ENCODE results near the gene GAL3ST2. TPM values are rescaled to one million over a fixed set of nuclear protein-coding genes. Genes with fewer than 3 reads are reported as not detected.
"Not testable (repeated sequence)": the region's sequence is repeated elsewhere in the genome, so short reads cannot be mapped to it uniquely, and the experiment has no call there.

GAL3ST2 gene
- polyA plus RNA-seq, 1 donor from 2014 or later = not detected

GRCh38 chr2:241759067-241759807 is 17.4 kb upstream of the GAL3ST2 start:
- TF ChIP-seq POLR2AphosphoS5 (IDR thresholded peaks at IDR 0.05) (no peak), SMC3 (conservative IDR thresholded peaks at IDR 0.05; ENCODE audit: poor library complexity) (no peak), RAD21 (conservative IDR thresholded peaks at IDR 0.05) (no peak), TAF1 (IDR thresholded peaks at IDR 0.05; ENCODE audit: low read depth) (no peak), EZH2 (IDR thresholded peaks at IDR 0.05; ENCODE audit: borderline replicate concordance, insufficient read depth, low read length, poor library complexity, severe bottlenecking) (no peak), EP300 (conservative IDR thresholded peaks at IDR 0.05; ENCODE audit: poor library complexity, severe bottlenecking) (no peak), MXI1 (conservative IDR thresholded peaks at IDR 0.05; ENCODE audit: poor library complexity, severe bottlenecking) (no peak)
- TF ChIP-seq, protein P1, sequence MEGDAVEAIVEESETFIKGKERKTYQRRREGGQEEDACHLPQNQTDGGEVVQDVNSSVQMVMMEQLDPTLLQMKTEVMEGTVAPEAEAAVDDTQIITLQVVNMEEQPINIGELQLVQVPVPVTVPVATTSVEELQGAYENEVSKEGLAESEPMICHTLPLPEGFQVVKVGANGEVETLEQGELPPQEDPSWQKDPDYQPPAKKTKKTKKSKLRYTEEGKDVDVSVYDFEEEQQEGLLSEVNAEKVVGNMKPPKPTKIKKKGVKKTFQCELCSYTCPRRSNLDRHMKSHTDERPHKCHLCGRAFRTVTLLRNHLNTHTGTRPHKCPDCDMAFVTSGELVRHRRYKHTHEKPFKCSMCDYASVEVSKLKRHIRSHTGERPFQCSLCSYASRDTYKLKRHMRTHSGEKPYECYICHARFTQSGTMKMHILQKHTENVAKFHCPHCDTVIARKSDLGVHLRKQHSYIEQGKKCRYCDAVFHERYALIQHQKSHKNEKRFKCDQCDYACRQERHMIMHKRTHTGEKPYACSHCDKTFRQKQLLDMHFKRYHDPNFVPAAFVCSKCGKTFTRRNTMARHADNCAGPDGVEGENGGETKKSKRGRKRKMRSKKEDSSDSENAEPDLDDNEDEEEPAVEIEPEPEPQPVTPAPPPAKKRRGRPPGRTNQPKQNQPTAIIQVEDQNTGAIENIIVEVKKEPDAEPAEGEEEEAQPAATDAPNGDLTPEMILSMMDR (IDR thresholded peaks at IDR 0.05; ENCODE audit: poor library complexity, severe bottlenecking) = no peak
- TF ChIP-seq, protein P2, sequence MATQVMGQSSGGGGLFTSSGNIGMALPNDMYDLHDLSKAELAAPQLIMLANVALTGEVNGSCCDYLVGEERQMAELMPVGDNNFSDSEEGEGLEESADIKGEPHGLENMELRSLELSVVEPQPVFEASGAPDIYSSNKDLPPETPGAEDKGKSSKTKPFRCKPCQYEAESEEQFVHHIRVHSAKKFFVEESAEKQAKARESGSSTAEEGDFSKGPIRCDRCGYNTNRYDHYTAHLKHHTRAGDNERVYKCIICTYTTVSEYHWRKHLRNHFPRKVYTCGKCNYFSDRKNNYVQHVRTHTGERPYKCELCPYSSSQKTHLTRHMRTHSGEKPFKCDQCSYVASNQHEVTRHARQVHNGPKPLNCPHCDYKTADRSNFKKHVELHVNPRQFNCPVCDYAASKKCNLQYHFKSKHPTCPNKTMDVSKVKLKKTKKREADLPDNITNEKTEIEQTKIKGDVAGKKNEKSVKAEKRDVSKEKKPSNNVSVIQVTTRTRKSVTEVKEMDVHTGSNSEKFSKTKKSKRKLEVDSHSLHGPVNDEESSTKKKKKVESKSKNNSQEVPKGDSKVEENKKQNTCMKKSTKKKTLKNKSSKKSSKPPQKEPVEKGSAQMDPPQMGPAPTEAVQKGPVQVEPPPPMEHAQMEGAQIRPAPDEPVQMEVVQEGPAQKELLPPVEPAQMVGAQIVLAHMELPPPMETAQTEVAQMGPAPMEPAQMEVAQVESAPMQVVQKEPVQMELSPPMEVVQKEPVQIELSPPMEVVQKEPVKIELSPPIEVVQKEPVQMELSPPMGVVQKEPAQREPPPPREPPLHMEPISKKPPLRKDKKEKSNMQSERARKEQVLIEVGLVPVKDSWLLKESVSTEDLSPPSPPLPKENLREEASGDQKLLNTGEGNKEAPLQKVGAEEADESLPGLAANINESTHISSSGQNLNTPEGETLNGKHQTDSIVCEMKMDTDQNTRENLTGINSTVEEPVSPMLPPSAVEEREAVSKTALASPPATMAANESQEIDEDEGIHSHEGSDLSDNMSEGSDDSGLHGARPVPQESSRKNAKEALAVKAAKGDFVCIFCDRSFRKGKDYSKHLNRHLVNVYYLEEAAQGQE (IDR thresholded peaks at IDR 0.05; ENCODE audit: borderline replicate concordance) = no peak
- no peaks in the 10 kb centered on the region for H3K9me2 ChIP-seq (ENCODE audit: insufficient read depth, low read length)
- no peak overlapping the region for H3K27ac ChIP-seq (ENCODE audit: low read length)
- no peaks in the 10 kb centered on the region for H4K20me1 ChIP-seq (ENCODE audit: insufficient read depth)
- H3K9me3 ChIP-seq (ENCODE audit: low read length) = peaks cover 5% of the 10 kb centered on the region
- H3K79me2 ChIP-seq (replicated peaks; ENCODE audit: insufficient read depth, low read length) = no peaks in the 10 kb centered on the region
- no peaks in the 10 kb centered on the region for H3F3A ChIP-seq (ENCODE audit: insufficient read depth, low read length, poor library complexity, severe bottlenecking)
- no peak overlapping the region for H3K4me3 ChIP-seq (ENCODE audit: low read length)
- no peak overlapping the region for H2AFZ ChIP-seq (ENCODE audit: low read depth, low read length)
- H3K9ac ChIP-seq (ENCODE audit: low read length) = no peak overlapping the region
- peaks cover 7% of the 10 kb centered on the region for H3K36me3 ChIP-seq (ENCODE audit: insufficient read depth, low read length)
- no peaks in the 10 kb centered on the region for H3K27me3 ChIP-seq (ENCODE audit: insufficient read depth, low read depth, low read length)
- H3K4me2 ChIP-seq (ENCODE audit: low read length) = no peak overlapping the region

DNA sequence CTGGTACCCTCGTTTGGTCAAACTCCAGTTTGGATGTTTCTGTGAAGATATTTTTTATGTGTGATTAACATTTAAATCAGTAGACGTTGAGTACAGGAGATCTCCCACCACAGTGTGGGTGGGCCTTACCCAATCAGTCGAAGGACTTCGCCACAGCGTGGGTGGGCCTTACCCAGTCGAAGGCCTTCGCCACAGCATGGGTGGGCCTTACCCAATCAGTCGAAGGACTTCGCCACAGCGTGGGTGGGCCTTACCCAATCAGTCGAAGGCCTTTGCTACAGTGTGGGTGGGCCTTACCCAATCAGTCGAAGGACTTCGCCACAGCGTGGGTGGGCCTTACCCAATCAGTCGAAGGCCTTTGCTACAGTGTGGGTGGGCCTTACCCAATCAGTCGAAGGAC is 16.7 kb upstream of the GAL3ST2 start:
- not testable (repeated sequence) for H3K4me3 ChIP-seq (ENCODE audit: low read length); H3K9me3 ChIP-seq (ENCODE audit: low read length); H3K36me3 ChIP-seq (ENCODE audit: insufficient read depth, low read length); H3K4me2 ChIP-seq (ENCODE audit: low read length); H3K9me2 ChIP-seq (ENCODE audit: insufficient read depth, low read length); H3K79me2 ChIP-seq (replicated peaks; ENCODE audit: insufficient read depth, low read length); H3F3A ChIP-seq (ENCODE audit: insufficient read depth, low read length, poor library complexity, severe bottlenecking); H3K27ac ChIP-seq (ENCODE audit: low read length); H4K20me1 ChIP-seq (ENCODE audit: insufficient read depth); H3K9ac ChIP-seq (ENCODE audit: low read length); H3K27me3 ChIP-seq (ENCODE audit: insufficient read depth, low read depth, low read length); H2AFZ ChIP-seq (ENCODE audit: low read depth, low read length)

All from neural cell (in vitro differentiated cells).